GM21447 (cell line): Measurements from ENCODE around the gene MRPL19.

Experiments
- ATAC-seq: cut with Tn5 transposase; IDR thresholded peaks from one replicate; pipeline ENCODE4 v1.9.1; 2021; ENCODE audit not compliant: unreplicated experiment

The MRPL19 gene

DNA sequence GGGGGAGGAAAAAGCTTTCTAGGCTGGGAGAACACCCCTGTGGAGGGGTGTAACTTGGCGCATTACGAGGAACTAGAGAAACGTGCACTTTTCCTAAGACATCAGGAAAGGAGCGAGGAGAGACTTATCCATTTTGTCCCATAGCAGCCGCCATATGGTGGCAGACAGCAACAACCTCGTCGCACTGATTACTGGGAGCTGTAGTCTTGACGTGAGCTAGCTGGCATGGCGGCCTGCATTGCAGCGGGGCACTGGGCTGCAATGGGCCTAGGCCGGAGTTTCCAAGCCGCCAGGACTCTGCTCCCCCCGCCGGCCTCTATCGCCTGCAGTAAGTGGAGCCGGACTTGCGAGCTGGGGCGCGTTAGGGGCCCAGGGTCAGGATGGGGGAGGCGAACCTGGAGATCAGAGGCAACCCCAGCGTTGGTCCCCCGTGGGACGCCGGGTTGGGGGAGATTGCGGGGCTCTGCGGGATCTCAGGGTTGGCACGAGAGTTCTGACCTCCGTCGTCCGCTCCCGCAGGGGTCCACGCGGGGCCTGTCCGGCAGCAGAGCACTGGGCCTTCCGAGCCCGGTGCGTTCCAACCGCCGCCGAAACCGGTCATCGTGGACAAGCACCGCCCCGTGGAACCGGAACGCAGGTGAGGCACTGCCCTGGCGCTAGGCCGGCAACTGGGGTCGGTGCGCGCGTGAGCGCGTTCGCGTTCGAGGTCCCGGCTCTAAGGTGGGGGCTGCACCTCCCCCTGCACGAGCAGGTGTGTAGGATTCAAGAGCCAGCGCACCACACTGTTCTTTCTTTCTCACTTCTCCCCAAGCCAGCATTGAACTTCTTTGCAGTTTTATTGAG, at the start of gene MRPL19:
Gene MRPL19 (plus strand): TSS at position 201 of the 843 bp plus-strand sequence. CDS start 25 bp downstream, at position 226.
- peak; percentile 98 for ATAC-seq

DNA sequence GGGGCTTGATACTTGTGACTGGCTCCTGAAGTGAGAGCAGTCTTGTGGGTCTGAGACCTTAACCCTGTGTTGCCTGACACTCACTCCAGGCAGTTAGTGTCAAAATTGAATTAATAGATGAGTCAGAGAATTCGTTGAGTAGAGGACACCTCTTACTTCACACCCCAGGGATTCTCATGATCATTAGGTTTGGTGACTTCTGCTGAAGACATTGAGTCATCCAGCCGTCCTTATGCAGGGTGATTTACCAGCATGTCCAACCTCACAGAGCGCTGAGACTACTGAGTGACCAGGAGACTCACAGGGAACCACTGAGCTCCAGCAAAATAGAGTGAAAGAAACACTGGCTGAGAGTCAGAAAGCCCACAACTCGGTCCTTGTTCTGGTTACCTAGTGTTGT, 49.8 kb upstream of the MRPL19 start:
- ATAC-seq: no peak

GRCh38 chr2:75597949-75598348, 48.6 kb upstream of the MRPL19 start:
- no peak for ATAC-seq

DNA sequence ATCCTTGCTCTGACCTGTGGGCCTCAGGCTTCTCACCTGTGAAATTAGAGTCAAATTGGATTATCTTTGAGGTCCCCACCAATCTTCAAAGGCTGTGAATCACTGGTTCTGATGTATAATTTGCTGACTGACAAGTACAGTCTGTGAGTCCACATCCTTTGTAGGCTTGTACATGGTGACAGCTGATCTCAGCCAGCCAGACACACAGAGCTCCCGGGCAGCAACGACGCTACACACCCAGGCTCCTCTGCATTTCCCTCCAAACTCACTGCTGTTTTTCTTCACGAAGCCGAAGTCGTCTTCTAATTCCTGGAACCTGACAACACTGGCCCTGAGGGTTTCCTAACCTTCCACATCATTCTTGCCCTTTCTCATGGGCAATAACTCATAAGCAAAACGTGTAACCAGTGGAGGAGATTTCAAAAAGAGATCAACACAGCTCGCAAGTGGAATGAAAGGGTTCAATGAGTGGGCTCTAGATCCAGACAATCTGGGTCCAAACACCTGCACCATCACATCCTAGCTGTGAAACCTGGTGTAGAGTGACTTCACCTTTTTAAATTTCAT, 47.9 kb upstream of the MRPL19 start:
- ATAC-seq: no peak

GRCh38 chr2:75600461-75601011, 46.0 kb upstream of the MRPL19 start:
- no peak for ATAC-seq

DNA sequence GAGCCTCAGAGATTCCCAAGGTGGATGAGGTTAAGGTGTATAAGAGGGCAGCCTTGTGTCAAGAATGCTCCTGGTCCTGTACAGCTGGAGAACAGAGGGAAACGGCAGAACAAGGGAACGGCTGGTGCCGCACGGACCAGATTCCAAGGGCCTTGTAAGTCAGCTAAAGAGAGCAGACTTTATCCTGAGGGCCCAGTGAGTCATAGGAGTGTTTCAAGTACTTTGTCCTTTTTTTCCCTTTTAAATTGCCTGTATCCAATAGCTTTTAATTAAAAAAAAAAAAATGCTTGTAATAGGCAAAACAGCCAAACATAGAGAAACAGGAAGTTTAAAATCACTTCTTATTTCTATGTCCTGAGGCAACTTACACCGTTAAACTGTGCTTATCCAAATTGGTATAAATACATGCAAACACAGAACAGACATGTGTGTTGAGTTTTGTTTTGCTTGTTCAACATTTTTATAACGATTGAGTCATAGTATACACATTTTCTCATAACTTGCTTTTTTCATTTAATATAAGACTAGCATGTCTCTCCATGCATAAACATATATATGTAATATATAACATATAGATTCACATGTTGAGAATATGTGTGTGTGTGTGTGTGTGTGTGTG, 43.8 kb upstream of the MRPL19 start:
- ATAC-seq: no peak

- no peak for ATAC-seq
These were observed 43.1 kb upstream of the MRPL19 start for GRCh38 chr2:75603477-75603876.

DNA sequence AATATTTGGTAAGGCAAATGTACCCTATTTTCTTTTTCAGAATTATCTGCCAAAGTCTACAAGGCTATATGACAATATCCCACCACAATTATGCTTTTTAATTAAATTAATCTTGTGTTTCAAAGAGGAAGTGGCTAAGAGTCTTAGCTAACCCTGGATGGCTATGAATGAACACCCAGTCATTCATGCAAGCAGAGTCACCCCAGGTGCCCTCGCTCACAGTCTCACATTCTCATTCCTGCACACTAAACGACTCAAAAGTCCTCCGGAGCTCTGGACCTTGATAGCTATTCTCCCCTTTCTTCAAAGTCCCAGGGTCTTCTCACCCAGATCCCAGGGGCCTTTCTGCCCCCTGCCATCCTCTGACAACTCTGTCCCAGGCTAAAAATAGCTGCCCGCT, 42.1 kb upstream of the MRPL19 start:
- ATAC-seq: no peak

DNA sequence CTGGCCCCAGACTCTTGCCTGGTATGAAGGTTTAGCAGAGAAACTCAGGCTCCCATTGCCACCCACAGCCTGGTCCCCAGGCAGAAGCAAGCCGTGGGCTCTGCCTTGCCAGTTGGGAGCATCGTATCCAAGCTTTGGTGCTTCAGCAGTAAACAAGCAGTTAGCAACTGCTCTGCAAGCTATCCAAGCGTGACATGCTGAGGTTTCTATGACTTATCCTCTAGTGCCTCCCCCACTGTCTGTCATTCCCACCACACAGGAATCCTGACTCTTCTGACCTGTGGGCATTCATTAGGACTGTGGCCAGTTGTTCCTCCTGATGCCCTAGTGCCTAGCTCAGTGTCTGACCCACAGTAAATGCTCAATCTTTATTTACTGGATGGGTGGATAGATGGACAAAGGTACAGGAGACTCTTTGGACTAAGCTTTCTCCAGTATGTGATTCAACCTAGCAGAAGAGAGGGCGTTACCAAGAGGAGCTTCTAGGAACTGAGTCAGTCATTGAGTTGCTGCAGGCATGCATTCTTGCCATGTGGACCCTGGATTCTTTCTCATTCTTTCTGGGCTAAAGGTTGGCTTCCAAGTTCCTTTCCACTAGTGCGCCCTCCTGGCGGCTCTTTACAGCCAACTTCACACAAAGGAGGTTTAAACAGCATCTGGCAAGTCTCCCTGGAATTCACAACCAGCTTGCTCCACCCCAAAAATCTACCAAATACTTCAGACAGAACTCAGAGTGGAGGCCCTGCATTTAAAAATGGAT, 40.6 kb upstream of the MRPL19 start:
- no peak for ATAC-seq

DNA sequence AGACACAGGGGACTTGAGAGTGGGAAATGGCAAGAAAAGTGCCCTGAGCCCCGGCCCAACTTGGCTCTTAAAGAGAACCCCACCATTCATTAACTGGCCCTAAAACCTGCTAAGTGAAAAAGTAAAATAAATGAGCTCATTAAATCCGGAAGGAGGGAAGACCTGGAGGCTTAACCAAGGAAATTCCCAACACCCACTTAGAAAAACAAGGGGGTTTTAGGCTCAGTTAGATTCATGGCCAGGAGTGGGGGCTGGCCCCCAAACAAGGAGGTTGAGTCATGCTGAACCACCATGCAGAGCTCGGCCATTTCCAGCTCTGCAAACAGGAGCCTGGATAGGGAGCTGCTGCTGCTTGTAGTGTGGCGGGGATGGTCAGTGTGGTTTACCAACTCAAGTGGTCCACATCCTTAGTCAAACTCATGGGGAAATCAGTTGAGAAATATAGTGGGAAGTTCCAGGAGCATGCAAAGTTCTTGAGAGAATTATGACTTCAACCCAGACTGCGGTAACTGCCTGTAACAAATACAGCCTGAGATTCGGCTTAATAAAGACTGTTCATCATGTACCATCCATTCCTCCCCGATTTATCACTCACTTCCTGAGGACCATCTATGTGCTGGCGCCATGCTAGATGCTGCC, 39.7 kb upstream of the MRPL19 start:
- no peak for ATAC-seq

GRCh38 chr2:75607400-75607798, 39.2 kb upstream of the MRPL19 start:
- ATAC-seq: no peak

DNA sequence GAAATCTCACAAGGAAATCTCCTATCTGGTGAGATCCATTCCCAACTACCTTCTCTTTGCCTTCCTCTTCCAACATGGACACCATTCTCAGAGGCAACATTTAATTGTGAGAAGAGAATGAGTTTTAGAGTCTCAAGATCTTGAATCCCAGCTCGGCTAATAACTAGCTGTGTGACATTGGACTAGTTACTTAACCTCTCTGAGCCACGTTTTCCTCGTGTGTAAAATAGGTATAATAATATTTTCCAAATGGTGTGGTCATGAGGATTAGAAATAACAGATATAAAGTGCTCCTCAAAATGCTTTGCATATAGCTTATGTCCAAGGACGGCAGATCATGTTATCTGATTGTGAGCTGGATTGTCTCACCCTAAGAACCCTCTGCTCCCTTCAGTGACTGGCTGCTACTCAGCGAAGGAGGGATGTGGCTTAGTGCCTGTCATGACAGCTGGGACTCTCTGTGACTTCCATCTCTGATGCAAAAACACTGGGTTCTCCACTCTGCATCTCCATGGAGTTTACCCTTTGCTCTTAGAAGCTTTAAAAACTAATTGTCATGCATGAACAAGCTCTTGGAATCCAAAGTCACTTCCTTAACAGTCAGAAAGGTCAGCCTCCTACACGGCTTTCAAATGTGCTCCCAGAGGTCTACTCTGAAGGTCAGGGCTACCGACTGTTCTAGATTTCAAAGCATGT, 38.4 kb upstream of the MRPL19 start:
- ATAC-seq: no peak

GRCh38 chr2:75608684-75609333, 37.8 kb upstream of the MRPL19 start:
- ATAC-seq: peak; percentile 80

- no peak for ATAC-seq
These were observed 37.3 kb upstream of the MRPL19 start for GRCh38 chr2:75609334-75609689.

- ATAC-seq: no peak
These were observed 36.6 kb upstream of the MRPL19 start for GRCh38 chr2:75609937-75610508.

DNA sequence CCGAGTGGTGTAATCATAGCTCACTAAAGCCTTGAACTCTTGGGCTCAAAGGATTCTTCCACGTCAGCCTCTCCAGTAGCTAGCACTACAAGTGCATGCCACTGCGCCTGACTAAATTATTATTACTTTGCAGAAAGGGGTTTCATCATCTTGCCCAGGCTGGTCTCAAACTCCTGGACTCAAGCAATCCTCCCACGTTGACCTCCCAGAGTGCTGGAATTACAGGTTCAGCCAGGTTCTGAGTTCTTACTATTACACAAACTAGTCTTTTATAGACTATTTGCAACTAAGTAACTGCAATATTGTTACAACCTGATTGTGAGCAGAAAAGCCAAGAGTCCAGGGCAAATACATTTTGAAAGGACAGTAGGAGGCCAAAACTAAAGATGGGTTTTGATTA, 35.9 kb upstream of the MRPL19 start:
- no peak for ATAC-seq

- no peak for ATAC-seq
These were observed 34.3 kb upstream of the MRPL19 start for GRCh38 chr2:75612108-75612861.

GRCh38 chr2:75612862-75613243, 33.7 kb upstream of the MRPL19 start:
- no peak for ATAC-seq
